Left forelimb (tissue), 1 donor: ENCODE measurements around the gene CPEB3.
"Not testable (repeated sequence)": the region's sequence is repeated elsewhere in the genome, so short reads cannot be mapped to it uniquely, and the experiment has no call there.

Source experiments
- DNase-seq: peaks from one replicate; pipeline ENCODE4 v3.0.0-alpha.2; 2018; ENCODE audit warnings: low spot score

The CPEB3 gene

GRCh38 chr10:92267343-92267742 lies 23.5 kb downstream of the CPEB3 start:
- no peak for DNase-seq

DNA sequence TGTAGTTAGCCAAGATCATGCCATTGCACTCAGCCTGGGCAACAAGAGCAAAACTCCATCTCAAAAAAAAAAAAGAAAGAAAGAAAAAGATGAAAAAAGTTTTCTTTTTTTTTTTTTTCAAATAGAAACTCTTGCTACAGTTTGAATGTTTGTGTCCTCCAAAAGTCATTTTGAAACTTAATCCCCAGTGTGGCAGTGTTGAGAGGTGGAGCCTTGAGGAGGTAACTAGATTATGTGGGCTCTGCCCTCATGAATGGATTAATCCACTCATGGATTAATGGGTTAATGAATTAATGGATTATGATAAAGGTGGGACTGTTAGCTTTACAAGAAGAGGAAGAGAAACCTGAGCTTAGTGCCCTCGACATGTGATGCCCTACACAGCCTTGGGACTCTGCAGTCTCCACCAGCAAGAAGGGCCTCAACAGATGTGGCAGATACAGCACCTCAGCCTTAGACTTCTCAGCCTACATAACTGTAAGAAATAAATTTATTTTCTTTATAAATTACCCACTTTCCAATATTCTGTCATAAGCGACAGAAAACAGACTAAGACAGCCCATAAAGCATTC lies 25.1 kb downstream of the CPEB3 start:
- DNase-seq, result no peak

DNA sequence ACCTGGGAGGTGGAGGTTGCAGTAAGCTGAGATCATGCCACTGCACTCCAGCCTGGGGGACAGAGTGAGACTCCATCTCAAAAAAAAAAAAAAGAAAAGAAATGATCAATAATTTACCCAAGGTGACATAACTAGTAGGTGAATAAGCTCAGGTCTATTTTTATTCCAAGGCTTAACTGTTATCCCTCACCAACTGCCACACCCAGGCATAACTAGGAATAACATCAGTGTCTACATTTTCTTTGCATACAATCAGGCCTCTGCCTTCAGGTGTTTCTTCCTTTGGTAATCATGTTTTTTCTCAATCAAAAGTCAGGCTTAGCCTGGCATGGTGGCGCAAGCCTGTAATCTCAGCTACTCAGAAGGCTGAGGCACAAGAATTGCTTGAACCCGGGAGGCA lies 26.6 kb downstream of the CPEB3 start:
- DNase-seq, result no peak

- no peak for DNase-seq
These were observed 27.5 kb downstream of the CPEB3 start for GRCh38 chr10:92263396-92263795.

DNA sequence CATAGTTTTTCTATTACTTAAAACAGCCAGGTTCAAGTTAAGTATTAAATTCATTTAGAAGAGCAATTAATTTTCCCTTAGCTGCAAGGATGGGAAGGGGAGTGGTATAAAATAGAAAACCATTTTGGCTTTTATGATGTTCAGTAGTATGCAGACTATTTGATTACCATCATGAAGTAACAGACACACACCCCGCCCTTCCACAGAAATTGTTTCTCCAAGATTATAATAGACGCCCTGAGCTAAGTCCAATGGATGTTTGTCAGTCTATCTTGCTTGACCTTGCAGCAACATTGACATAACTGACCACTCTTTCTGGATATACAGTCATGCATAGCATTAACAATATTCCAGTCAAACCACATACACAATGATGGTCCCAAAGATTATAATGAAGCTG lies 42.3 kb downstream of the CPEB3 start:
- DNase-seq, result no peak

DNA sequence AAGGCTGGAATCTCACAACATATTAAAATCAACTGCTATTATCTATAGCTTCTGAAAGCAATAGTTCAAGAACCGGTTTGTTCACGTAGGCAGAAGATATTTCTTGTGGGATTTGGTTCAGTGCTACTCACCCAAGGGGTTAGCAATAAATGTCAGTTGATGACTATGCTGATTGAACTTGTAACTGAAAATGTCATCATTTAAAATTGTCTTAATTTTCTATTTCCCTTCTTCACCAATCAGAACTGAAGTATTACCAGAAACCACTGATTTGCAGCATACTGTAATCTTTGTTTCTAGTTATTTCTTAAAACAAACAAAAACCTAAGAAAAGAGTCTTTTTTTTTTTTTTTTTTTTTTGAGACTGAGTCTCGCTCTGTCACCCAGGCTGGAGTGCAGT lies 46.1 kb downstream of the CPEB3 start:
- DNase-seq, result no peak

DNA sequence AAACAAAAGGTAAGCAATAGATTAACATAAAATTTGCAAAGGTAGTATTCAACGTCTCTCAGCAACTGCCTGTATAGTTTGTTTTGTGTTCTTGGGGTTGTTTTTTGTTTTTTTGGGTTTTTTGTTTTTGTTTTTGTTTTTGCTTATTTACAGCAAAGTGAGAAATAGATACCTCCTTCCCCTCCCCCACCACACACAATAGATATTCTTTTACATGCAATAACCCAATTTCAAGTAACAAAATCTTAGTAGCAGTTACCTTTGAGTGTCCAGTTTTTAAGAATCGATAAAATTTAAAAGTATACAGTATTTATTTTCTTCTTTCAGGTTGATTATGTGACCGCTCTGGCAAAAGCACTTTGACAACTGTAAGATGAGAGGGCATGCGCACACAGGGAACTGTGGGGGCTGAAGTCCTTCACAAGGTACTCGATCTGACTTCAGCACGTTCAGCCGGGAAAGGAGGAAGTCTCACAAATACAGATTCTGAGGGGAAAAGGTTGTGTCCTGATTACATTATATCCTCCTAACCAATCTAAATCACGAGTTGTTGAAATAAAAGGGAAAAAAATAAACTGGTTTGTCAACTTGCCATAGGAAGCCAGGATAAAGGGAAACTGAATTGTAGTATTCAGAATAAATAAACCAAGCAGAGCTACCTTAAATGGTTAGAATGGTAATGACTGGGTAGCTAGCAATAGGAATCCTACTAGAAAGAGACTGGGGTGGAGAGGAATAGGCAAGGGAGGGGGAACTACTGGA lies 47.8 kb downstream of the CPEB3 start:
- no peak for DNase-seq

- no peak for DNase-seq
These were observed 48.5 kb downstream of the CPEB3 start for GRCh38 chr10:92242380-92242779.

DNA sequence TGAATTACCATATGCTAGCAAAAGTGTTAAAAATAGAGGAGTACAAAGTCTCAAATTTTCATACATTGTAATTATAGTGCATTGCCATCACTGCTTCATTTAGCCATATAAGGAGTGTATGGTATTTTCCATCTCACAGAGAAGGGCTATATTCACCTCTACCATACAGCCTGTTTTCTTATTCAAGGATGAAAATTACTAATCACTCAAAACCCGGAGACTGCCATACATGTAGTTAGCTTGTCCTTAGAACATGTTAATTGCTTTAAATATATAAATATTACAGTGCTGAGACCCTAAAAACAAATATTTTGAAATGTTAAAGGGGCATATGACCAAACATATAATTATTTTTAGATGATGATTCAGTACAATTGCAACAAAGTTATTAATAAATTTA lies 49.4 kb downstream of the CPEB3 start:
- no peak for DNase-seq

- DNase-seq, result no peak
These were observed 49.7 kb downstream of the CPEB3 start for GRCh38 chr10:92241158-92241500.

DNA sequence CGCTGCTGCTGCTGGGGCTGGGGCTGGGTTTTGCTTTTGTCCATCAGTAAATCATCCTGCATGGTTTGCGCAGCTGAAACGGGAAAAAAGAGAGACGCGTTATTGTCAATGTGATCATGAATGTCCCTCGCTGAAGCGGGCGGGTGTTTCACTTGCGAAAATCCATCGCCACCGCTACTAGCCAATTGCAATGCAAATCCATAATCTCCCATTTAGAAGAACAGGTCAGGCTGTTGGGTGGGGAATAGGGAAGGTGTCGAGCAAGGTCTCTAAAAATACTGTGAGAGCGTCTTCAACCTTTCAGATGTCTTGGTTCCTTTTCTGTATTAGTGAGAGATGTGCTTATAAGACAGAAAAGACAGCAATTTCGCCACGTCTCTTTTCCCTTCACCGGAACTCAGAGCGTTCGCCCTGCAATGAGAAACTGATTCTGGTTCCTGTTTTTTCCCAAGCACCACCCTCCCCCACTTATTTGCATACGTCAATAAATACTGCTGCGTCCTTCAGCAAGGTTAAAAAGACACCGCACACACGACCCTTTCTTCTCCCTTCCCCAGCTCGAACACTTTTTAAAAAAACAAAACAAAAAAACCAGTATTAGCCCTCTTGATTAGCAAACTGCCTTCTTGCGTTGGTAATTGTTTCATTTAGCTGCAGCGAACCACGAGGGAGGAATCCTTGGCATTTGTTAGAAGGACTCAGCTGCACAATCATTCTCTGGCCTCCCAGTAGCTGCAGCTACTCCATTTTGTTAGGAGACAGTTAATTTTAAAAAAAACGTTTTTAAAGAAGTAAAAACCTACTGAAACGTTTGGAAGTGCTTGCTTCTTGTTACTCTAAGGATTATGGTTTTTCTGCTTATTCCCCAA lies 50.4 kb downstream of the CPEB3 start:
- peak; percentile 67 for DNase-seq

GRCh38 chr10:92239600-92240288 lies 51.1 kb downstream of the CPEB3 start:
- peak; percentile 76 for DNase-seq

DNA sequence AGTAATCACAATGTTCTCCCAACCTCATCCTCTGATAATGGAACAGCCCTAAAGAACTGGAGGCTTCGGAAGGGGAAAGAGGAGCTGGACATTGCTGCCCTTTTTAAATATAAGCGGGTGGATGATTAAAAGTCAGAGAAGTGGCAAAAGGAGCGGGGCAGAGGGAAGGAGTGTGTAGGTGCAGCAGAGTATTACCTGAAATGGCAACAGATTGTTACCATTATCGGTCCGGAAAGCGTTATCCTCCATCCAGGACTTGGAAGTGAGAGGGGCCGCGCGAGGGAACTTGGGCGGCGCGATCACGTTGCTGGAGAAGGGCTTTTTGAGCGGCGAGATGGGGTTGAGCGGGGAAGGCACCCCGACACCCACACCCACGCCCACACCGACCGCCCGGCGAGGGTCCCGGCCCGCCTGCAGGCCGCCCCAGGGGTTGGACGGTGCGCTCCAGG lies 51.7 kb downstream of the CPEB3 start:
- no peak for DNase-seq

DNA sequence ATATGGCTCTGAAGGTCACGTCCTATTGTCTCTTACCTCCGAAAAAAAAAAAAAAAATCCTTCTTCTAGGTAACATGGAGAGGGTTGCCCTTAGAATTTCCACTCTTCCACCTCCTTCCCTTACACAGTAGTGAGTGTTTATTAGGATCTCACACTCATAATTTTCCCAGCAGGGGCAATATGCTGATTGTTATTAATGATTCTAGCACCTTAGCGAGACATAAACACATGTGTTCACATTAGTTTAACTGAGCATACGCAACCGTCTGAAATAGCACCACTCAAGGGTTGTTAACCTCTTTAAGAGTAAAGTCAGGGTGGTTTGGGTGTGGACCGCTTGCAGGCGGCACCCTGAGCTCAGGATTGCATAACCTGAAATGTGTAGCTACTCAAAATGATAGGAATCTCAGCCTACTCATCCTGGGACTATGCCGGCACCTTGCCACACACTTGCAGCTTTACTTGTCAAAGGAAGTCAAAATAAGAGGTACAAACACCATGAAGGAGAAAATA lies 52.2 kb downstream of the CPEB3 start:
- no peak for DNase-seq

- no peak for DNase-seq
These were observed 52.8 kb downstream of the CPEB3 start for GRCh38 chr10:92238054-92238585.

DNA sequence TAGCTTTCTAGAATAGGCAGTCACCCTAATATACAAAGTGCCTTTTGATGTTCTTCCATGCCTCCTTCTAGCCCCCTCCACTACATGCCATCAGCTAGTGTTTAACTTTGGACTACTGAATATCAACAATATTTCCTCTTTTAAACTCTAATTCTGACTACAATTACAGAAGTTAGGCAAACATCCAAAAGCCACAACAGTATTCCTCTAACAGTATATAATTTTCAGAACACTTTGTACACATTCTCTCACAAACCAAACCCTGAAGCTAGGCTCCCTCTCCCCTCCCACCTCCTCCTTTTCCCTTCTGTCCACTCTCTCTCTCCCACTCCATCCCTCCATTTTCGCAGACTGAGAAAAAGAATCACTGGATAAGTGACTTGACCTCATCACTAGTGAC lies 59.7 kb downstream of the CPEB3 start:
- no peak for DNase-seq

DNA sequence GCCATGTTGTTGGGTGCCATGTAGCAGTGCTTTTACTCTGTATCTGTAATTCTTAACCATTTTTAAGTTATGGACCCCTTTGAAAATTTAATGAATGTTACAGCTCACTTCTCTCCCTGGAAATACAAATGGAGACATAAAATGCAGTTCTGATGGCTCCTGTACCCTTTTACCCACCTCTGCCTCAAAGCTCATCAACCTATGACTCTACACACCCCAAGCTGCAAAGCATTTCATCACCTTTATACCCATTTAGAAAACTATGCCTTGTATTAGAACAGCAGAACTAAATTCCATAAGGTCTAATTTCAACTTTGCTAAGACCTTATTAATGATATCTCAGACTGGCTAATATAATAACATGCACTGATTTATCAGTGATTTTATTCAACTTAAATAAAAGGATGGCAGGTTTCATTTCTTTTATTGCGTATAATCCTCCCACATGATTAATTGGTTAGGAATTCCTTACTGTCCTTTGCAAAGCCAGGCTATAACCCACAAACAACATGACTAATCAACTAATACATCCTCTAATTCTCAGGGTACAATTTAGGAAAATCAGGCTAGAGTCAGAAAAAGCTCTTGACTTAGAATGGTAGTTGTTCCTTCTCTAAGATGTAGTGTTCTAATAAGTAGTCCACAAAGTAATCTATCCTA lies 68.1 kb downstream of the CPEB3 start:
- no peak for DNase-seq

GRCh38 chr10:92219559-92219958 lies 71.3 kb downstream of the CPEB3 start:
- no peak for DNase-seq

GRCh38 chr10:92218569-92218968 lies 72.3 kb downstream of the CPEB3 start:
- DNase-seq, result no peak

- not testable (repeated sequence) for DNase-seq
These were observed 74.3 kb downstream of the CPEB3 start for GRCh38 chr10:92216608-92217007.

GRCh38 chr10:92215222-92215621 lies 75.7 kb downstream of the CPEB3 start:
- DNase-seq, result not testable (repeated sequence)
